Measurements from ENCODE around the gene MGLL. TPM values are rescaled to one million over a fixed set of nuclear protein-coding genes. Genes with fewer than 3 reads are reported as not detected.
A peak's percentile ranks its signal among the peaks of the same experiment; 100 is the strongest.

MGLL gene
- polyA plus RNA-seq, 4 donors, result 24.7 to 47.2 (median 43.1) TPM

DNA sequence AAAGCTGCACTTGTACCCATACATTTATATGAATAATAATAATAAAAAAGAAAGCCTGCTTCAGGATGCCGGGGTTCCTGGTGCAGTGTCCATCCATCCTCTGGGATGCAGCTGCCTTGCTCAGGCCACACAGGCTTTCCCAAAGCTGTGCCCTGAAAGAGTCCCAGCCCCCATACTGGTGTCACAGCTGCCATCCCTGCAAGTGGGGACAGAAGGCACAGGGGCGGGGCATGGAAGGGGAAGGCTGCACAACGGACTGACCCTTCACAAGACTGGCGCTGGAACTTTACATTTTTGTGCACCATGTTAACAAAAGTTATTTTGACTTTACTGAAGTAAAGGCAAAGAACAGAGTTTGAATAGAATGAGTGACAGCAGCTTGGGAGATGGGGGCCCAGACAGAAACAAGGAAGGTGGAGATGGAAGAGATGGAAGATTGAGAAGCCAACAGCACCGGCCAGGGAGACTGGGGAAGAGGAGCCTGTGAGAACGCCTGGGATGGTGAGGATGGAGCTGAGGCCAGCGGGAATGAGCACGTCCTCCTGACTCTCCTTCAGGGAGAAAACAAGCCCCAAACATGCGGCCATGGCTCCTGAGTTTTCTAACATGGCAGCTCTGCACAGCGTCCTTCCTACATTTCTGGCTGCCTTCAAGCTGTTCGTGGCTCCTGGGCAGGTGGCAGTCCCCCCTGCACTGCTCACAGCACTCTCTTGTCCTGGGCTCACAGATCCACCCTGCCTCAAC, 76.5 kb downstream of the MGLL start:
- H3K27ac ChIP-seq (ENCODE audit: low read depth in 1 of 3, low read length in 2 of 3), result peak overlapping the region in 1 of 3 donors; percentile 33
- H3K27me3 ChIP-seq (ENCODE audit: control insufficient read depth in 3 of 3, insufficient read depth in 3 of 3, low read length in 3 of 3), result no peaks in the 10 kb centered on the region
- H3K4me3 ChIP-seq (ENCODE audit: low read depth in 1 of 3, low read length in 3 of 3), result no peak overlapping the region
- peaks cover 4 to 13% (median 7%) of the 10 kb centered on the region in 3 donors for H3K4me1 ChIP-seq (ENCODE audit: control insufficient read depth in 3 of 3, insufficient read depth in 2 of 3, low read depth in 1 of 3, low read length in 2 of 3)
- H3K36me3 ChIP-seq (ENCODE audit: control insufficient read depth in 3 of 3, insufficient read depth in 2 of 3, low read depth in 1 of 3, low read length in 3 of 3), result peaks cover 0 to 14% (median 0%) of the 10 kb centered on the region in 3 donors
- no peak for DNase-seq
- 87 to 93% (median 89%) methylated on average over 10 to 11 of the region's 11 CpGs for WGBS, 3 donors
- FAIRE-seq, result no peak
- no peaks in the 10 kb centered on the region for H3K9me3 ChIP-seq (ENCODE audit: control insufficient read depth in 2 of 2, insufficient read depth in 1 of 2, low read depth in 1 of 2, low read length in 1 of 2)

- FAIRE-seq (no peak), DNase-seq (no peak)
- Histone ChIP-seq H3K27ac (ENCODE audit: low read depth in 1 of 3, low read length in 2 of 3) (peak overlapping the region in 2 of 3 donors; percentile 24 to 27), H3K4me1 (ENCODE audit: control insufficient read depth in 3 of 3, insufficient read depth in 2 of 3, low read depth in 1 of 3, low read length in 2 of 3) (peaks cover 4 to 13% (median 7%) of the 10 kb centered on the region in 3 donors), H3K27me3 (ENCODE audit: control insufficient read depth in 3 of 3, insufficient read depth in 3 of 3, low read length in 3 of 3) (no peaks in the 10 kb centered on the region), H3K9me3 (ENCODE audit: control insufficient read depth in 2 of 2, insufficient read depth in 1 of 2, low read depth in 1 of 2, low read length in 1 of 2) (no peaks in the 10 kb centered on the region), H3K36me3 (ENCODE audit: control insufficient read depth in 3 of 3, insufficient read depth in 2 of 3, low read depth in 1 of 3, low read length in 3 of 3) (peaks cover 0 to 16% (median 0%) of the 10 kb centered on the region in 3 donors), H3K4me3 (ENCODE audit: low read depth in 1 of 3, low read length in 3 of 3) (no peak overlapping the region)
- WGBS, 3 donors, result 81 to 93% (median 85%) methylated on average over 8 of the region's 8 CpGs
Observed at GRCh38 chr3:127744875-127745274, 77.4 kb downstream of the MGLL start.

DNA sequence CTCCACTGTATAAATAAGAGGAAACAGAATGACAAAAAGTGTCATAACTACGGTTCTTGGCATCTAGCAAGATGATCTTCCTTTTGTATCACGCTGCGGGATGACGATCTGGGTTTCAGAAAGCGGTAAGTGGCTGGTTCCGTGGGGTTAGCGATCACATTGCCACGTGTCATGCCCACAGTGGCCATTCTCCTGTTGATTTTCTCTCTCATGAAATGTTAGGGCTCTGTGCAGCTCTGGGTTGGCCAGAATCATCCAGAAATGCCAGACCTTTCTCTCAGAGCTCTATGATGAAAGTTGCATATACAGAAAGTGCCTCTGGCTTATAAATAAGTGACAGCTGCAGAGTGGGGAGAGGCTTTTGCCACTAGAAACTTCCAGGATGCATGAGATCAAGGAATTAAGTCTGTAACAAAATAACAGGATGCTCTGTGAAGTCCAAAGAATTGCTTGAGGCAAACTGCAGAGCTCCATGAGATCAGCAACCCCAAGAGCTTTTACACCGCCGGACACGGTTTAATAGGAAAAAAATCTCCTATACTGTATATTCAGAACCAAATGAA, 78.0 kb downstream of the MGLL start:
- FAIRE-seq (no peak), DNase-seq (no peak)
- peak overlapping the region in 2 of 3 donors; percentile 24 to 45 for H3K27ac ChIP-seq (ENCODE audit: low read depth in 1 of 3, low read length in 2 of 3)

DNA sequence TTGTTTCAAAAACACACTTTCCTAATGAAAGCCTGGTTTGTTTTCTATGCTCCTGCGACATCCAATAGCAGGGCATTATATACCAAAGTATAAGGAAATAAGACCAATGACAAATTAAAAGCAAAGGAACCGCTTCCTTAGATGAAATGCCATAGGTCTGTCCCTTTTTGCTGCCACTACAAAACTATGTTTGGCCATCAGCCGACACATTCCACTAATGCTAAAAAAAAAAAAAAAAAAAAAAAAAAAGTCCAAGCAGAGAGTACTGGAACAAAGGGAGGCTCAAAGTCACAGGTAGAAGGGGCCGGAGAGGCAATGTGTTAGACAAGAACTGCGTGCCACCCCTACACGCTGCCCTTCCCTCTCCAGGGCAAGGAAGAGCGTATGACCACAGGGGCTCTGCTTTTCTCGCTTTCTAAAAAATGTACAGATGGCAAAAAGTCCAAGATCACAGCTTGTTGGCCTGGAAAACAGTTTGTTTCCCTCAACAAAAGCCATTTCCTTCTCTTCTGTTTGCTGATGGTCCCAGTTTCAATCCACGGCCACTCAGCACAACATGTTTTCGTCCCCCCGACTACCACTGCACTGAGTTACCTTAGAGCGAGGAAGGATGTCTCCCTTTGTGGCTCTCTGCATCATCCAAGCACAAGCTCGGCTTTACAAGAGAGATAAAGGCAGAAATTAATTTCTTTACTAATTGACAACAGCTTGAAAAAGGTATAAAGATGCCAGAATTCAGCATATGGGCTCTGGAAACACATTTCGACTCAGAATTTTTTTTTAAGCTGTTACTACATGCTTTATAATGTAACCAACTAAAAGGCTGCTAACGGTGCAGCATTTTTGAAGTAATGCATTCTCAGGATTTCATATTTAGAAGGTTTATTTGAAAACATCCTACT, 78.7 kb downstream of the MGLL start:
- peaks cover 0 to 14% (median 0%) of the 10 kb centered on the region in 3 donors for H3K36me3 ChIP-seq (ENCODE audit: control insufficient read depth in 3 of 3, insufficient read depth in 2 of 3, low read depth in 1 of 3, low read length in 3 of 3)
- no peak for DNase-seq
- H3K4me1 ChIP-seq (ENCODE audit: control insufficient read depth in 3 of 3, insufficient read depth in 2 of 3, low read depth in 1 of 3, low read length in 2 of 3), result peaks cover 4 to 13% (median 8%) of the 10 kb centered on the region in 3 donors
- no peak overlapping the region for H3K4me3 ChIP-seq (ENCODE audit: low read depth in 1 of 3, low read length in 3 of 3)
- H3K27ac ChIP-seq (ENCODE audit: low read depth in 1 of 3, low read length in 2 of 3), result peak overlapping the region in 2 of 3 donors; percentile 18 to 58
- WGBS, 3 donors, result 85 to 88% (median 85%) methylated on average over 15 of the region's 15 CpGs
- H3K27me3 ChIP-seq (ENCODE audit: control insufficient read depth in 3 of 3, insufficient read depth in 3 of 3, low read length in 3 of 3), result no peaks in the 10 kb centered on the region
- no peak for FAIRE-seq
- no peaks in the 10 kb centered on the region for H3K9me3 ChIP-seq (ENCODE audit: control insufficient read depth in 2 of 2, insufficient read depth in 1 of 2, low read depth in 1 of 2, low read length in 1 of 2)

More for the DNA sequence above, 78.0 kb downstream of the MGLL start:
- Histone ChIP-seq H3K36me3 (ENCODE audit: control insufficient read depth in 3 of 3, insufficient read depth in 2 of 3, low read depth in 1 of 3, low read length in 3 of 3) (peaks cover 0 to 18% (median 0%) of the 10 kb centered on the region in 3 donors), H3K27me3 (ENCODE audit: control insufficient read depth in 3 of 3, insufficient read depth in 3 of 3, low read length in 3 of 3) (no peaks in the 10 kb centered on the region), H3K4me3 (ENCODE audit: low read depth in 1 of 3, low read length in 3 of 3) (no peak overlapping the region), H3K9me3 (ENCODE audit: control insufficient read depth in 2 of 2, insufficient read depth in 1 of 2, low read depth in 1 of 2, low read length in 1 of 2) (no peaks in the 10 kb centered on the region), H3K4me1 (ENCODE audit: control insufficient read depth in 3 of 3, insufficient read depth in 2 of 3, low read depth in 1 of 3, low read length in 2 of 3) (peaks cover 4 to 13% (median 7%) of the 10 kb centered on the region in 3 donors)
- WGBS, 3 donors, result 69 to 81% (median 78%) methylated on average over 11 of the region's 11 CpGs

GRCh38 chr3:127742580-127742979, 79.7 kb downstream of the MGLL start:
- FAIRE-seq (no peak), DNase-seq (no peak)
- Histone ChIP-seq H3K4me1 (ENCODE audit: control insufficient read depth in 3 of 3, insufficient read depth in 2 of 3, low read depth in 1 of 3, low read length in 2 of 3) (peaks cover 4 to 17% (median 11%) of the 10 kb centered on the region in 3 donors), H3K9me3 (ENCODE audit: control insufficient read depth in 2 of 2, insufficient read depth in 1 of 2, low read depth in 1 of 2, low read length in 1 of 2) (no peaks in the 10 kb centered on the region), H3K4me3 (ENCODE audit: low read depth in 1 of 3, low read length in 3 of 3) (no peak overlapping the region), H3K36me3 (ENCODE audit: control insufficient read depth in 3 of 3, insufficient read depth in 2 of 3, low read depth in 1 of 3, low read length in 3 of 3) (peaks cover 0 to 12% (median 0%) of the 10 kb centered on the region in 3 donors), H3K27me3 (ENCODE audit: control insufficient read depth in 3 of 3, insufficient read depth in 3 of 3, low read length in 3 of 3) (no peaks in the 10 kb centered on the region), H3K27ac (ENCODE audit: low read depth in 1 of 3, low read length in 2 of 3) (no peak overlapping the region)
- WGBS, 3 donors, result 92 to 98% (median 93%) methylated on average over 8 to 9 of the region's 9 CpGs

DNA sequence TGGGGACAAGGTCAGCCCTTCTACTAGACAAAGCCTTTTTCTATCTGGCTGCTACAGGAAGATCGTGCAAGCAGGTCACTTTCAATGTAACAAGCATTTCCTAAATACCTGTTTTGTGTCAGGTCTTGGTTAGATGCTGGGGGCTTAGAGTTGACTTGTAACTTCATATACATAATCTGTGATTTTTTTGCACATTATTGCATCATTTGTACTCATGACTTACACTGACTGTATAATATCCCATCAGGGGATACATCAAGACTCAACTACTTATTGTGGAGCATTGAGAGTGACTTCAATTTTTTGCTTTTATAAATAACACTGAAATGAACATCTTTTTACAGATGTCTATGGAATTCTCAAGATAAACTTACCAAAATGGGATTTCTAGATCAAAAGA, 80.6 kb downstream of the MGLL start:
- H3K4me3 ChIP-seq (ENCODE audit: low read depth in 1 of 3, low read length in 3 of 3), result no peak overlapping the region
- no peak overlapping the region for H3K27ac ChIP-seq (ENCODE audit: low read depth in 1 of 3, low read length in 2 of 3)
- FAIRE-seq (no peak), DNase-seq (no peak)
- H3K36me3 ChIP-seq (ENCODE audit: control insufficient read depth in 3 of 3, insufficient read depth in 2 of 3, low read depth in 1 of 3, low read length in 3 of 3), result peaks cover 0 to 11% (median 0%) of the 10 kb centered on the region in 3 donors
- peaks cover 0 to 17% (median 4%) of the 10 kb centered on the region in 3 donors for H3K4me1 ChIP-seq (ENCODE audit: control insufficient read depth in 3 of 3, insufficient read depth in 2 of 3, low read depth in 1 of 3, low read length in 2 of 3)
- no peaks in the 10 kb centered on the region for H3K27me3 ChIP-seq (ENCODE audit: control insufficient read depth in 3 of 3, insufficient read depth in 3 of 3, low read length in 3 of 3)
- WGBS, 3 donors, result 85 to 92% (median 89%) methylated on average over 1 of the region's 1 CpG
- no peaks in the 10 kb centered on the region for H3K9me3 ChIP-seq (ENCODE audit: control insufficient read depth in 2 of 2, insufficient read depth in 1 of 2, low read depth in 1 of 2, low read length in 1 of 2)

- H3K36me3 ChIP-seq (ENCODE audit: control insufficient read depth in 3 of 3, insufficient read depth in 2 of 3, low read depth in 1 of 3, low read length in 3 of 3), result peaks cover 0 to 11% (median 0%) of the 10 kb centered on the region in 3 donors
- peaks cover 0 to 20% (median 1%) of the 10 kb centered on the region in 3 donors for H3K4me1 ChIP-seq (ENCODE audit: control insufficient read depth in 3 of 3, insufficient read depth in 2 of 3, low read depth in 1 of 3, low read length in 2 of 3)
- no peak overlapping the region for H3K27ac ChIP-seq (ENCODE audit: low read depth in 1 of 3, low read length in 2 of 3)
- no peaks in the 10 kb centered on the region for H3K9me3 ChIP-seq (ENCODE audit: control insufficient read depth in 2 of 2, insufficient read depth in 1 of 2, low read depth in 1 of 2, low read length in 1 of 2)
- no peak overlapping the region for H3K4me3 ChIP-seq (ENCODE audit: low read depth in 1 of 3, low read length in 3 of 3)
- DNase-seq (no peak), FAIRE-seq (no peak)
- 93 to 98% (median 97%) methylated on average over 7 to 8 of the region's 8 CpGs for WGBS, 3 donors
- H3K27me3 ChIP-seq (ENCODE audit: control insufficient read depth in 3 of 3, insufficient read depth in 3 of 3, low read length in 3 of 3), result no peaks in the 10 kb centered on the region
Observed at GRCh38 chr3:127741246-127741645, 81.1 kb downstream of the MGLL start.
